Ecto neural progenitor cell (in vitro differentiated cells): ENCODE measurements around the gene FCER1G.
"Not testable (repeated sequence)": the region's sequence is repeated elsewhere in the genome, so short reads cannot be mapped to it uniquely, and the experiment has no call there.

Experiments
- DNase-seq: peaks from one replicate; pipeline ENCODE4 v3.0.0-alpha.2; 2018; ENCODE audit warnings: low spot score

FCER1G gene

DNA sequence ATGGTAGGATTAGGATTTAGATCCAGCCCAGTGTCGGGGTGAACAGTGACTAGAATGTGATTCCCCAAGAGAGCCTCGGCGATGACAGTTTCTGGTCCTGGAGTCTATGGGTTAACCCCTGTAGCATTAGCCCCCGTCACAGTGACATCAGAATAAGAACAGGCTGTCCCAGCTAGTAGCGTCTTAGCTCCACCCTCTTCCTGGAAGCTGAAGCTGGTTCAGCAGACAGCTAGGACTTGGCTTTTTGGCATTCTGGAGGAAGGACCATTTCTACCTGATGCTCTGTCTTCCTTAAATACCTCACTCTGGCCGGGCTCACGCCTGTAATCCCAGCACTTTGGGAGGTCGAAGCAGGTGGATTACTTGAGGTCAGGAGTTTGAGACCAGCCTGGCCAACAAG lies 7.9 kb upstream of the FCER1G start:
- no peak for DNase-seq

DNA sequence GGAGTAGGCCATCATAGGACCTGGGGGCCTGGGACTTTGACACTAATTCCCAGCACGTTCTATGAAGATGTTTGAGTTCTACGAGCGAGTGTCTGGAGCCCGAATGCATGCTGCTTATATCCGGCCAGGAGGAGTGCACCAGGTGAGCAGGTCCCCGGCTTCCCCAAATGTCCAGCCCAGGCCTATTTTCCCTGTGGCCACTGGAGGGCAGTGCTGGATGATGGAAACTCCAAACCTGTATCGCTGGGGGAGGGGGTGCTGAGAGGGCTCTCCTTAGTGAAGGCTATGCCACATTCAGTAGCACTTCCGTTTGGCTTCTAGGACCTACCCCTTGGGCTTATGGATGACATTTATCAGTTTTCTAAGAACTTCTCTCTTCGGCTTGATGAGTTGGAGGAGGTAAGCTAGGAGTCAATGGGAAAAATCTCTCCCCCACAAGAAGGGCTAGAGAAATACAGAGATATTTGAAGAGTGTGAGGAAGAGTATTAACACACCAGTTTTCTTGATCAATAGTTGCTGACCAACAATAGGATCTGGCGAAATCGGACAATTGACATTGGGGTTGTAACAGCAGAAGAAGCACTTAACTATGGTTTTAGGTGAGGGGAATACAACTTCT lies 5.2 kb upstream of the FCER1G start:
- peak; percentile 81 for DNase-seq

DNA sequence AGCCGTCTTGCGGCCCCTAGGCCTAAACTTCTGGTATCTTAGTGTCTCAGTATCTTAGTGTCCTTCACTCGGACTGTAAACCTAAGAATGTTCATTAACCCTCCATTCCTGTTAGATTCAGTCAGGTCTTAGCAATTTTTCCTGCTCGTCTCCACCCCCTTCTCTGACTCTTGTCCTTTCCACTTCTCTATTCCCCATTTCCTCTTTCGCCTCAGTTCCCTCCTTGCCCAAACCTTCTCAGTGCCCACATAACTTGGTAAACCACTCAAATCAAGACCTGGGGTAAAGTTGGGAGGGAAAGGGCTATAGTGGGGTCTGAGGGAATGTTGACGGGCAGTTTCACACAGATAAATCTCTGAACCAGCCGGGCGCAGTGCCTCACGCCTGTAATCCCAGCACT lies 726 bp upstream of the FCER1G start:
- no peak for DNase-seq

DNA sequence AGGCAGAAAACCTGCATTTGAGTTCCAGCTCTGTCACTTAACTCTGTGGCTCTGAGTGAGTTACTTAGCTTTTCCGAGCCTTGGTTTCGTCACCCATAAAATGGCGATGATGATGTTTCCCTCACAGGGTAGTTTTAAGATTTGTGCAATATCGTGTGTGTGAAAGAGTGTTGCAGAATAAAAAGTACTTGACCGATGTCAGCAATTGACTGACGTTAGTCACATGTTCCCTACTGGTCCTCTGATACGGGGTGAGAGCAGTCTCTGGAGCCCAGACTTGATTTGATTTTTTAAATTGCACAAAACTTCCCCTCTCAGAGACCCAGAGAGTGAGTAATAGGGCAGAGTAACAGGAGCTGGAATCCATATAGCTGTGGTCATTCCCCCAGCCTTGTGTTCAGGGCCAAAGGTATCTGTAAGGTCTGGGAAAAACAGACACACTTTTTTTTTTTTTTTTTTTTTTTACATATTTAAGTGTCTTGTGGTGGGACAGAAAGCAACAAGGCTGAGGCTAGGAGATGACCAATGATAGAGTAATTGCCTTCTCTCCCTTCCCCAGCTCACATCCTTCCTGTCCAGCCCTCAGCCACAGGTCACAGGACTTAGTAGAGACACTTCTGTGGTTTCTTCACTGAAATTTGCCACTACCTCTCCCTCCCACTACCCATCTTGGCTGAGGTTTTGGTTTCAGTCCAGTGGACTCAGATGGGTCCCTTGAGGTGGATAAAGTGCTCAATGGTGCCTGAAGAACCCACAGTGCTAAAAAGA lies 2.0 kb downstream of the FCER1G start:
- DNase-seq: no peak

DNA sequence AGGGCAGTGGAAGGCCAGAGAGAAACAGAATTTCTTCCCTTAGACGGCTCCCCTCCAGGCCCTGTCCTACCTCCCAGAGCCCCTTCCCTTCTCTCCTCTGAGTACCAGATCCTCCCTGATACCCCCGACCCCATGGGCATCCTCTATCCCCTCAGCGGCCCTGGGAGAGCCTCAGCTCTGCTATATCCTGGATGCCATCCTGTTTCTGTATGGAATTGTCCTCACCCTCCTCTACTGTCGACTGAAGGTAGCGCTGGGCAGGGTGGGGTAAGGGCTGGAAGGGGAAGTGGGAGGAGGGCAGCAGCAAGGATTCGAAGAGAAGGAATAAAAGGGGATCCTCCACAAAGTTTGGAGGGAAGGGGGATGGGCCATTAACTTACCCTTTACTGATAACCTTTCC lies 2.7 kb downstream of the FCER1G start:
- no peak for DNase-seq

DNA sequence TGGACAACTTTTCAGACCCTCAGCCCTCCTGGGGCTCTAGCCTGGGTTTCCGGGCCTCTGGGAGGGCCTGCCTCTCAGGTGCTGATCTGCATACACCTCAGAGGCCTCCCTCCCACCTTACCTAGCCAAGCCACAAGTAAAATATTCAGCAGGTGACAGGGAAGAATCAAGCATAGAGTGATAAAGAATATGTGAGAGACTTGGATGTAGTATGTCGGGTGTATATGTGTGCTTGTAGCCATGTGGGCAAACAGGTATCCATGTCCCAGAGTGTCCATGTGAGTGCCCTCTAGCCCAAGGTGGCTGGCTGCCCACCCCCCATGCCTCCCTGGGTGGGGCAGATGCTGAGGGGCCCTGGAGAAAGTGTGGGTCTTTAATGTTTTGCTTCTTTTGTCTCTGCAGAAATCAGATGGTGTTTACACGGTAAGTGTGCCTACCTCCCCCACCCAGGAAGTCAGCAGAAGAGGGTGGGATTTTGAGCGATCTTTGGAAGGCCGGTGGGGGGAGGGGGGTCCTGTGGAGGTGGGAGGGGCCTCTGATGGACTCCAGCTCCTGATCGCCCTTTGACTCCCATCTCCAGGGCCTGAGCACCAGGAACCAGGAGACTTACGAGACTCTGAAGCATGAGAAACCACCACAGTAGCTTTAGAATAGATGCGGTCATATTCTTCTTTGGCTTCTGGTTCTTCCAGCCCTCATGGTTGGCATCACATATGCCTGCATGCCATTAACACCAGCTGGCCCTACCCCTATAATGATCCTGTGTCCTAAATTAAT lies 3.4 kb downstream of the FCER1G start:
- DNase-seq: no peak

DNA sequence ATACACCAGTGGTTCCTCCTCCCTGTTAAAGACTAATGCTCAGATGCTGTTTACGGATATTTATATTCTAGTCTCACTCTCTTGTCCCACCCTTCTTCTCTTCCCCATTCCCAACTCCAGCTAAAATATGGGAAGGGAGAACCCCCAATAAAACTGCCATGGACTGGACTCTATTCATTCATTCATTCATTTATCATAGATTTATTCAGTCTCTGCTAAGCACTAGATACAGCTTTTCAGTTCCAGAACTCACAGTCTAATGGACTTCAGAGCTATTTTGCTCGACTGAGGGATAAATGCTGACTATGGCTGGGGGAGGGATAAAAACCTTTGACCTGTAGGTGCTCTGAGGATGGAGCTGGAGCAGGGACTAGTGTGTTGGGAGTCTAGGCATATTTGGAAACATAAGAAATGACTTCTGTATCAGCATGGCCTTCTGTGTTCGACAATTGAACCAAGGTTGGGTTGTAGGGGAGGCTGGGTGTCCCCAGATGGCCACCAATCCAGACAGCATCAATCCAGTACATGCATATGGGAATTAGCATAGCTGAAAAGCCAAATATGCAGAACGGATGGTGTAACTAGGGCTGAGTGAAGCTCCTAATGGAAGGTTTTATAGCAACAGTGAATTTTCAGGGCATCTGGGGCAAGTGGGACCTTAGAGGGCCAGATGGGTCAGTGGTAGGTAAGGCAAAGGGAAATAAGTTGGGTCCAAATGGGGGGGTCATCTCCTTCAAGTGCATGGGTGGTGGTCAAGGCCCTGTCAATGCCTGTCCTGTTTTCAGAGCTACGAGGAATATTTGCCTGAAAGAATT lies 4.2 kb downstream of the FCER1G start:
- DNase-seq: no peak

DNA sequence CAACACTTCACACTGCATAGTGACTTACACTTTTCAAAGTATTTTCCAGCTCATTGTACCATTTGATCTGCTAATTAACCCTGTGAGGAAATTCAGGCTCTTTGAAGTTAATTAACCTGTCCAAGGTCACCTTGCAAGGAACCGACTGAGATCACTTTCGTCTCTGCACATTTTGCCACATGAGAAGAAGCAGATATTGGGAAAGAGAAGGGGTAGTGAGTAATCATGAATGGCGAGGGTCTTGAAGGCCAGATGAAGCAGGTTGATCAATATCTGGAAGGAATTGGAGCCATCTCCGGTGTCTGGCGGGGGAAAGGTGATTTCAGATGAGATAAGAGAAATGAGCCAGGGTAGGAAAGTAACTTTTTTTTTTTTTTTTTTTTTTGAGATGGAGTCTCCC lies 4.9 kb downstream of the FCER1G start:
- no peak for DNase-seq

DNA sequence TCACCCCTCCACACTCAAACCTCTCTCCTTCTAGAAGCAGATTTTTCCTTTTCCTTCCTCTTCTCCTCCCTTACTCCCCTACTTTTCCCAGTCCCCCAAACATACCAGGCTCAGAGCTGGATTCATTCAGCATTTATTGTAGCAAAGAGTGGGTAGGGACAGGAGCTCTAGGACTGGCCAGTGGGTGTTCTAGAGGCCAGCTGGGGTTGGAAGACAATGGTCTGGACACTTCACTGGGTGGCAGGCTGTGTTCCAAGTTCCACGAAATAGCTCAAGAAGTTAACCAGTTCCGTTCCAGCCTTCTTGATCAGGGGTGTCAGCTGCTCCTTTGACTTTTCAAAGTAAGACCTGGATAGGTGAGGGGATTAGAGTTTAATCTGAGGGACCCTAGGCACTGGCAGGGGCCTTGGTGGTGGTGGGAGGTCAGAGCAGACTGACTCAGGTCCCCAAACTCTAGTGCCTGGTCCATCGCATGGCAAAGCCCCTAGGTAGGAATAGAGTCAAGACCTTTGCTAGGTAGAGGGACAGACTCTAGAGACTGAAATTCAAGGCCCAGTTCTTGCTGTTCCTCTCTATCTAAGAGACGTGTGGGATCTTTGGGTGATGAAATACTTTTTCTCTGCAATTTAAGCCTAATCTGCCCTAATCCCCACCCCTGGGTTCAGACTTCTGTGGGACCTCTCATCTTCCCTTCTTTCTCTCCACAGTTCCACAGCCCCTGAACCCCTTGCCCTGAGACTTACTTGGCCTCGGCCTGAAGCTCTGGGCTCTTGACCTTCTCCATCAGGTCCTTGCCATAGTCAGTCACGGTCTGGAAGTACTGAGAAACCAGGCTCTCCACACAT lies 7.3 kb downstream of the FCER1G start:
- no peak for DNase-seq

DNA sequence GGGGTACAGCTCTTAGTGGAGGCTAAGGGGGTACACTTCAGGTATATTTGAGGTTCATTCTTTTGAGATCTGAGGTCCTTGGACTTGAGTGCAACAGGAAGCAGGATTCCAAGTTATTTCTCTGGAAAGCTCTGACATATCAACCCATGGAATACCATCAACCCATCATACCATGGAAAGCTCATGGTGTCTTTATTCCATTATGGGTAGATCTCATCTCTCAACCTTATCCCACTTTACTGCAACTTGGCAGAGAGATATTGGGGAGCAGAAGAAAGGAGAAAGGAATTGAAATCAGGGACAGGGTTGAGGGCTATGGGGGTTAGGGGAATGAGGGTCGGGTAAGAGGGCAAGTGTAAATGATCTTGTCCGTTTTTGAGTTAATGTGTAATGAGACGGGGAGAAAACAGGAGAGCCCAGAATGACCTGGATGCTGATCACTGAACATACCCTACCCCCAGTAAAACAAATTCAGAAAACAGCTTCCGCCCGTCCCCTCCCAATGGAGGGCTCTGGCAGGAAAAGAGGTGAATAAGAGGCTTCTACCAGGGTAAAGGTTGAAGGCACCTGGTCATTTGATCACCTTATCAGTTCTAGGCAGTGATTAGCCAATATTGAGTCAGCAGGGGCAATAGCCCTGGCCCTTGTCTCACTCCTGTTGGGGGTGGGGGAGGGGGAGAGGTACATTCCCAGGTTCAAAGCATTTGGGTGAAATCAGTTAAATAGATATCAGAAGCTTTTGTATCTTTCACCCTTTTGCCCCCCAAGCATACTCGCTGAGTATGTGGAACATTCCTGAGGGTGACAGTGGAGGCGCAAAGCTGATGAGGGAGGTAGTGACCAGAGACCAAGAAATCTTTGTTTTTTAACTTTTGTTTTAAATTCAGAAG lies 9.0 kb downstream of the FCER1G start:
- no peak for DNase-seq

DNA sequence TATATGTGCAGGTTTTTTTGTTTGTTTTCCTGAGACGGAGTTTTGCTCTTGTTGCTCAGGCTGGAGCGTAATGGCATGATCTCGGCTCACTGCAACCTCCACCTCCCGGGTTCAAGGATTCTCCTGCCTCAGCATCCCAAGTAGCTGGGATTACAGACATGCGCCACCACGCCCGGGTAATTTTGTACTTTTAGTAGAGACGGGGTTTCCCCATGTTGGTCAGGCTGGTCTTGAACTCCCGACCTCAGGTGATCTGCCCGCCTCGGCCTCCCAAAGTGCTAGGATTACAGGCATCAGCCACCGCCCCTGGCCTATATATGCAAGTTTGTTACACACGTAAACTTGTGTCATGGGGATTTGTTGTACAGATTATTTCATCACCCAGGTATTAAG lies 9.6 kb downstream of the FCER1G start:
- DNase-seq: not testable (repeated sequence)

DNA sequence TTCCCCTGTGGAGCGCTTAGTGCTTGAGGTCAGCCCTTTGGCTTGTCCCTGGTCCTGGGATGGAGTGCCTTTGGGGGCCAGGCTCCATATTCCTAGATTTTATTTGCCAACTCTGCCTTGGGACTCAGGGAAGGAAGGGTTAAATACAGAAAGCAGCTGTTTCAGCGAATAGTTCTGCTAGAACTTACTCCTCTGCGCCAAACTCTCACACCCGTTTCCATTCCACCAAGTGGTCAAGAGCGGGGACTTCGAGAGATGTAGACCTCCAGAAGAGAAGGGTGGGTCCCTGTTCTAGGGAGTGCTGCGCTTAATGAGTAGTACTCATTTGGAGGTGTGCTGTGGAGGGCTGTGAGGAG lies 10.1 kb downstream of the FCER1G start:
- DNase-seq: no peak

DNA sequence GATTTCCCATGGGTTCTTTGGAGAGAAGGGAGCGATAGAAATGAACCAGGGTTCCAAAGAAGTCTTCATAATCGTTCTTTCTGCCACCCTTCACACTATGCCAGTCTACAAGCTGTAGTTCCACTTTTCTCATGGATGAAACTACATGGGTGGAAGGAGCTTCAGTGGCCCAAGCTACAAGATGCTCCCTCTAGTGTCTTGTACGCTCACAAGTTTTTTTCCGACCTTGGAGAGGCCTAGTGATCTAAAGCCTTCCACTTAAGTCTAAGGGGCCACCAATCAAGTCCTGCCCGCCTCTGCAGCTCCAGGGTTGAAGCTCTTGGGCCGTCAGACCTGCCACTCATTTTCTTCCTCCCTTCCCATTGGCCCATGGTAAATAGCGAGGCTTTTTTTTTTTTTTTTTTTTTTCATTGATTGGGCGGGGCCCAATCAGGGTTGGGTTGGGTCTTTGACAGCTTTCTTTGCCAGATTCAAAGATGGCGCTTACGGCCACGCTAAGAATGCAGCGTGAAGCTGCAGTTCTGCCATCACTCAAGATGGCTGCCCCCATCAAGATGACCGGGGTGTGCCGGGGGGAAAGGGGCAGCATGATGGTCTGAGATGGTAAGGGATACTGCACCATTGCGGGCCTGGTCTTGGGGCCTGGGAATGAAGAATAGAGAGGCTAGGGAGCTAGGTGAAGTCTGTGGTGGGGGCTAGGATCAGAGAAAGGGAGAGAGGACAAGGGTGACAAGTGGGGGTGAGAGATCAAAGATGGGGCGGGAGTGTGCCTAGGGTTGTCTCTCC lies 10.6 kb downstream of the FCER1G start, which contains the start of gene TOMM40L:
Gene TOMM40L (plus strand): TSS at position 527 of the 786 bp plus-strand sequence. CDS start 430 bp downstream, outside the sequence.
- peak; percentile 89 for DNase-seq

DNA sequence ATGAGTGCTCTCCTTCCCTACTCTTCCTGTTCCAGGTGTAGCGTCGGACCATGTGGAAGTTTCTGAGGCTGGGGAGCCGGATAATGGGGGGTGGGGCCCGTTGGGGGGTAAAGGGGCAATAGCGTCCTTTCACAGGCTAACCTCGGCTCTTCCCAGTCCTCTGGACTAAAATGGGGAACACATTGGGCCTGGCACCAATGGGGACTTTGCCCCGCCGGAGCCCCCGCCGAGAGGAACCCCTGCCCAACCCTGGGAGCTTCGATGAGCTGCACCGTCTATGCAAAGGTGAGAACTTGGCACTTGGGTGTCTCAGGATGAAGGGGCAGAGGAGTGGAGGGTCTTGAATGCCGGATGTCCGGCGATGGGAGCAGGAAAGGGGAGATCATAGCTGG lies 11.2 kb downstream of the FCER1G start:
- peak; percentile 56 for DNase-seq

DNA sequence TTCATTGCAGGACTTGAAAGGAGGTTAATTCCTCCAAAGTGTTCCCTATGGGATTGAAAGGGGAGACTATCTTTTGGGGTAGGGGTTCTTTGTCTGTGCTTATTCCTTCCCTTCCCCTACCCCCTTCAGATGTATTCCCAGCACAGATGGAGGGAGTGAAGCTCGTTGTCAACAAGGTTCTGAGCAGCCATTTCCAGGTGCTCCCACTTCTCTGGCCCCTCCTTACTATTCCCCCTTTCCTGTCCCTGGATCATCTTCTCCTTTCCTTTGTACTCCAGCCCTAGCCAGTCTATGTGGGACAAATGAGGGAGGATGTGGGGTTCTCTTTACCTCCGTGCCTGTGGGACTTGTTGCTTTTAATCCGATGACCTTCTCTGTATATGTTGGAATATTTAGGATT lies 11.7 kb downstream of the FCER1G start:
- no peak for DNase-seq

DNA sequence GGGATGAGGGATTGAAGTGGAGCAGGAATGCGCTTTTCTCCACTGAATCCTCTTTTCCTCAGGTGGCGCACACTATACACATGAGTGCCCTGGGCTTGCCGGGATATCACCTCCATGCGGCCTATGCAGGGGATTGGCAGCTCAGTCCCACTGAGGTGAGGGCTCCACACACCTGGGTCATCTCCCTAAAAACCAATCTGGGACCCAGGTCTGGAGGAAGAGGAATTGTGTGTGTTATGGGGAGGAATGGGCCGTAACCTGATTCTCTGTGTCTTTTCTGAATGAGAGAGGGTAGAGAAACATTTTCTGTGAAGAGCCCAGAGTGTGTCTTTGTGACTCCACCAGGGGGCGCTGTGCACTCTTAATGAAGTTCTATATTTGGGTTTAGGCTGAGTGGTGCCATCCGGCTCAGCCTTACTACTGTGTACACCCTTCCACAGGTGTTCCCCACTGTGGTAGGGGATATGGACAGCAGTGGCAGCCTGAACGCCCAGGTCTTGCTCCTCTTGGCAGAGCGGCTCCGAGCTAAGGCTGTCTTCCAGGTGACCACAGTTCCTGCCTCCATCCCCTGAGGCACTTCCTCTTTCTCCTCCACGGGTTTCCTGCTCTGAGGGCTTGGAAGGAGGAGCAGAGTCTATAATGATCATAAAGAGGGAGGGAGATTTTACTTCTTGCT lies 12.2 kb downstream of the FCER1G start:
- peak; percentile 86 for DNase-seq

DNA sequence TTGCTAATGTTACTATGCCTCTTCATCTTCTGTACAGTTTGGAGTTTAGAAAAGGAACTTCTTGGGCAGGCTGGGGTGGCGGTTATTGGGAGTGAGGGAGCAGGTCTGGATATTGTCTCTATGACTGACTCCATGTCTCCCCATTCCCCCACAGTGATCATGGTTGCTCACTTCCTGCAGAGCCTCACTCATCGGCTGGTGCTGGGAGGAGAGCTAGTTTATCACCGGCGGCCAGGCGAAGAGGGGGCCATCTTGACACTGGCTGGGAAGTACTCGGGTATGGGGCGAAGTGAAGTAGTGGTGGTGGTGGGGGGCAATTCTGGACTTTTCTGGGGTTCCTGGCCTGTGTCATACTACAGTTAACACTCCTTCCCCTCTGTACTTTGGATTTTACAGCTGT lies 12.9 kb downstream of the FCER1G start:
- DNase-seq: no peak

DNA sequence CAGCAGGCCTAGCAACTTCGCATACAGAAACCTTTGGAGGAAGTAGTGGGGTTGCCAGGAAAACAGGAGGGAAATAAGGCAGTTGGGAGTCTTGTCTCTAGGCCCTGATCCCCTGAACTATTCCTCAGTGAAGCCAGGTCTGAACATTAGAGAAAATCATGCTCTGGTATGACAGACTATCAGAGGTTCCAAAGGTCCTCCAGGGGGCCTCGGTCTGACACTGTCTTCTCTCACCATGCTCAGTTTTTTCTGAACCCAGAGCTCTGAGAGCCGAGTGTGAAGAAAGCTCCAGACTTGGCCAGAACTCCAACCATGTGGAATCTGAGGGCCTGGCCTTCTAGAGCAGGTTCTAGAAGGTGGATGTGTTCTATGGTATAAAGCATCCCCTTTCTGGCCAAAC lies 14.8 kb downstream of the FCER1G start:
- no peak for DNase-seq

DNA sequence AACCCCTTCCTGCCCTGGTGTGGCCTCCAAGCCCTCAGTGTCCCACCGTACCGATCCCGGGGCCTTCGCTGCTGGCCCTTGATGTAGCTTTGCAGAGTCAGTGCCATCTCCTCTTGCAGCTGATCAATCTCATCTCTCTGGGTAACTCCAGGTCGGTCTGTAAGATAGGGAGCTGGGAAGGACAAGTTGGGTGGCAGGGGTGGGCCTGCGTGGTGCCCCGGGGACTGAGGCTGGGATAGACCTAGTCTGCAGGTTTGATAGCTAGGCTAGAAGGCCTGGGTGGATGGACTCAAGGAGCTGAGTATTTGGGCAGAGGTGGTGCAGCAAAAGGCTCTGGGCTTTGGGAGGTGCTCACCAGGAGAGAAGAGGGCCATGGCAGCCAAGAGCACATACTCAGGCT lies 15.7 kb downstream of the FCER1G start:
- no peak for DNase-seq
